Keratinocyte (primary cell): Measurements from ENCODE around the gene TMBIM6. TPM values are rescaled to one million over a fixed set of nuclear protein-coding genes. Genes with fewer than 3 reads are reported as not detected.

Experiments used
- DNase-seq: peaks from one replicate; pipeline ENCODE4 v3.0.0-alpha.2; 2011; ENCODE audit warnings: low read depth, missing footprints, low spot score
- FAIRE-seq: peaks from 2 replicates; lab custom pipeline; 2011; peaks lifted over from hg19 to GRCh38; lab: Jason Lieb, UNC
- H2AFZ ChIP-seq: 2 replicates; pipeline ENCODE4 v1.6.0; 2012; ENCODE audit warnings: low read length, control low read depth, inconsistent platforms; ENCODE audit not compliant: control insufficient read depth
- H3K27ac ChIP-seq: 2 replicates; pipeline ENCODE4 v1.5.1; 2011; ENCODE audit warnings: low read length; ENCODE audit not compliant: control insufficient read depth, insufficient read depth
- H3K27me3 ChIP-seq: 3 replicates; pipeline ENCODE4 v1.6.0; 2011; ENCODE audit warnings: low read length; ENCODE audit not compliant: control insufficient read depth, insufficient read depth; ENCODE audit errors: extremely low read depth
- H3K36me3 ChIP-seq, 2 experiments: 2 replicates in 1 of 2; 3 replicates in 1 of 2; pipeline ENCODE4 v1.5.1; 2011; ENCODE audit warnings: low read length in 2 of 2, mild to moderate bottlenecking in 1 of 2; ENCODE audit not compliant: control insufficient read depth in 2 of 2, insufficient read depth in 2 of 2; ENCODE audit errors: extremely low read depth in 1 of 2
- H3K4me1 ChIP-seq: 3 replicates; pipeline ENCODE4 v1.5.1; 2011; ENCODE audit warnings: low read length; ENCODE audit not compliant: control insufficient read depth, insufficient read depth; ENCODE audit errors: extremely low read depth
- H3K4me2 ChIP-seq: 3 replicates; pipeline ENCODE4 v1.6.0; 2011; ENCODE audit warnings: low read depth, low read length; ENCODE audit not compliant: control insufficient read depth, insufficient read depth; ENCODE audit errors: extremely low read depth
- H3K4me3 ChIP-seq, 3 experiments: fragments of 200-600 bp in 1 of 3; sonication (generic) in 1 of 3; 2 replicates in 2 of 3; 3 replicates in 1 of 3; pipeline ENCODE4 v1.5.1; 2011 to 2016; ENCODE audit warnings: low read length in 3 of 3, mild to moderate bottlenecking in 3 of 3, control low read depth in 2 of 3, inconsistent platforms in 1 of 3, low read depth in 1 of 3, mixed read lengths in 1 of 3, mixed run types in 1 of 3, moderate library complexity in 1 of 3; ENCODE audit not compliant: control insufficient read depth in 2 of 3, insufficient read depth in 2 of 3; ENCODE audit errors: extremely low read depth in 1 of 3
- H3K79me2 ChIP-seq: 2 replicates; pipeline ENCODE4 v1.6.0; 2012; ENCODE audit warnings: low read length; ENCODE audit not compliant: control insufficient read depth, insufficient read depth
- H3K9ac ChIP-seq: 3 replicates; pipeline ENCODE4 v1.6.0; 2011; ENCODE audit warnings: low read length; ENCODE audit not compliant: control insufficient read depth, insufficient read depth; ENCODE audit errors: extremely low read depth
- H3K9me1 ChIP-seq: 3 replicates; pipeline ENCODE4 v1.6.0; 2011; ENCODE audit warnings: low read length; ENCODE audit not compliant: control insufficient read depth, insufficient read depth; ENCODE audit errors: extremely low read depth
- H3K9me3 ChIP-seq: 2 replicates; pipeline ENCODE4 v1.5.1; 2012; ENCODE audit warnings: low read depth, low read length; ENCODE audit not compliant: control insufficient read depth
- H4K20me1 ChIP-seq: 3 replicates; pipeline ENCODE4 v1.6.0; 2011; ENCODE audit warnings: low read length; ENCODE audit not compliant: control insufficient read depth, insufficient read depth; ENCODE audit errors: extremely low read depth
- CTCF ChIP-seq, 3 experiments: IDR thresholded peaks in 1 of 3; conservative IDR thresholded peaks in 1 of 3; optimal IDR thresholded peaks in 1 of 3; 2 replicates in 2 of 3; 3 replicates in 1 of 3; pipeline versions ENCODE3 to v1.5.1; 2011; ENCODE audit warnings: low read length in 3 of 3, mild to moderate bottlenecking in 3 of 3, moderate library complexity in 2 of 3, control low read depth in 1 of 3, inconsistent platforms in 1 of 3; ENCODE audit not compliant: insufficient read depth in 2 of 3; ENCODE audit errors: extremely low read depth in 1 of 3
- EZH2 ChIP-seq: IDR thresholded peaks from one replicate; pipeline ENCODE4 v1.6.1; 2012; ENCODE audit warnings: inconsistent platforms, mild to moderate bottlenecking, low read length, moderate library complexity
- dilution Hi-C: fragments of 300-500 bp; cut with MboI; formaldehyde crosslinking; loops from one replicate; pipeline ENCODE4 v1.7.0; 2020; ENCODE audit warnings: low sequenced_read_pairs; ENCODE audit not compliant: extremely low pct_ligation_motif_present
- polyA minus RNA-seq, 3 experiments: library from RNA; depleted of rRNA, polyadenylated mRNA; stranded (reverse); fragments of >200 nt; gene quantifications; 1 replicate in 1 of 3; 2 replicates in 1 of 3; 3 replicates in 1 of 3; pipeline ENCODE4 v1.2.3, GENCODE V29; 2011
- polyA plus RNA-seq, 5 experiments: library from polyadenylated mRNA; depleted of rRNA in 3 of 5; stranded (reverse) in 3 of 5; stranded (forward) in 1 of 5; unstranded in 1 of 5; fragments of >200 nt; gene quantifications; 1 replicate in 1 of 5; 2 replicates in 3 of 5; 3 replicates in 1 of 5; pipeline versions ENCODE4 v1.2.1 to v1.2.3, GENCODE V29; 2011 to 2012; ENCODE audit warnings: missing spikeins in 2 of 5, low read depth in 1 of 5, low replicate concordance in 1 of 5

Gene TMBIM6
- polyA plus RNA-seq = 619 to 815 TPM (median 668 TPM) in 3 replicates
- polyA plus RNA-seq (2011; ENCODE audit: low read depth) = 132 TPM
- polyA plus RNA-seq (2011; cell fraction: cytosol; rRNA removed) = 356 and 589 TPM in 2 replicates
- 842 and 1,127 TPM in 2 replicates for polyA plus RNA-seq (2011; cell fraction: nucleus; rRNA removed)
- 338 and 535 TPM in 2 replicates for polyA plus RNA-seq (2012; ENCODE audit: low replicate concordance)
- 298 to 596 TPM (median 498 TPM) in 3 replicates for polyA minus RNA-seq
- polyA minus RNA-seq (2011; cell fraction: cytosol; rRNA and poly(A)+ RNA removed) = 190 TPM
- polyA minus RNA-seq (2011; cell fraction: nucleus; rRNA and poly(A)+ RNA removed) = 379 and 667 TPM in 2 replicates

GRCh38 chr12:49740930-49741881 lies at the start of gene TMBIM6:
TSS of gene TMBIM6 (plus strand) at chr12:49741557. CDS start at chr12:49752494, 10,937 bp downstream.
- no peaks in the 10 kb centered on the region for H3K9me1 ChIP-seq
- H3K9ac ChIP-seq = peak within 1 kb of the TSS; percentile 88
- peak within 1 kb of the TSS; percentile 65 to 97 (median 87) for H3K4me3 ChIP-seq
- peak within 1 kb of the TSS; percentile 89 for H3K27ac ChIP-seq
- peak; percentile 90 for FAIRE-seq
- peaks cover 24% of the 10 kb centered on the region for H3K4me1 ChIP-seq
- H3K79me2 ChIP-seq = peaks cover 45% of the 10 kb centered on the region
- no peaks in the 10 kb centered on the region for H3K9me3 ChIP-seq
- H3K27me3 ChIP-seq = no peaks in the 10 kb centered on the region
- H2AFZ ChIP-seq = peak within 1 kb of the TSS; percentile 87
- peak within 1 kb of the TSS; percentile 97 for H3K4me2 ChIP-seq
- TF ChIP-seq CTCF (optimal IDR thresholded peaks at IDR 0.05 in 1 of 3, IDR thresholded peaks at IDR 0.05 in 1 of 3, conservative IDR thresholded peaks at IDR 0.05 in 1 of 3; ENCODE audit: extremely low read depth in 1 of 3, insufficient read depth in 2 of 3, low read length in 3 of 3) (peak; percentile 83 to 94 (median 89)), EZH2 (no peak)
- peaks cover 3 to 13% of the 10 kb centered on the region in 2 experiments for H3K36me3 ChIP-seq
- dilution Hi-C loops = no loop called here
- DNase-seq = peak; percentile 100
- H4K20me1 ChIP-seq = peaks cover 34% of the 10 kb centered on the region

- H3K9ac ChIP-seq = no peak overlapping the region
- H3K4me3 ChIP-seq = no peak overlapping the region
- H3K36me3 ChIP-seq = no peaks in the 10 kb centered on the region
- H2AFZ ChIP-seq = no peak overlapping the region
- no peak overlapping the region for H3K4me2 ChIP-seq
- H3K9me3 ChIP-seq = no peaks in the 10 kb centered on the region
- DNase-seq (no peak), FAIRE-seq (no peak)
- no peak overlapping the region for H3K27ac ChIP-seq
- no peaks in the 10 kb centered on the region for H4K20me1 ChIP-seq
- H3K79me2 ChIP-seq = no peaks in the 10 kb centered on the region
- no peaks in the 10 kb centered on the region for H3K9me1 ChIP-seq
- dilution Hi-C loops = no loop called here
- H3K27me3 ChIP-seq = peaks cover 3% of the 10 kb centered on the region
- H3K4me1 ChIP-seq = no peaks in the 10 kb centered on the region
- TF ChIP-seq EZH2 (no peak), CTCF (optimal IDR thresholded peaks at IDR 0.05 in 1 of 3, IDR thresholded peaks at IDR 0.05 in 1 of 3, conservative IDR thresholded peaks at IDR 0.05 in 1 of 3; ENCODE audit: extremely low read depth in 1 of 3, insufficient read depth in 2 of 3, low read length in 3 of 3) (no peak)
Measured at GRCh38 chr12:49692851-49693250, 48.5 kb upstream of the TMBIM6 start.
